ENCODE results near the gene LRRC47.

DNA sequence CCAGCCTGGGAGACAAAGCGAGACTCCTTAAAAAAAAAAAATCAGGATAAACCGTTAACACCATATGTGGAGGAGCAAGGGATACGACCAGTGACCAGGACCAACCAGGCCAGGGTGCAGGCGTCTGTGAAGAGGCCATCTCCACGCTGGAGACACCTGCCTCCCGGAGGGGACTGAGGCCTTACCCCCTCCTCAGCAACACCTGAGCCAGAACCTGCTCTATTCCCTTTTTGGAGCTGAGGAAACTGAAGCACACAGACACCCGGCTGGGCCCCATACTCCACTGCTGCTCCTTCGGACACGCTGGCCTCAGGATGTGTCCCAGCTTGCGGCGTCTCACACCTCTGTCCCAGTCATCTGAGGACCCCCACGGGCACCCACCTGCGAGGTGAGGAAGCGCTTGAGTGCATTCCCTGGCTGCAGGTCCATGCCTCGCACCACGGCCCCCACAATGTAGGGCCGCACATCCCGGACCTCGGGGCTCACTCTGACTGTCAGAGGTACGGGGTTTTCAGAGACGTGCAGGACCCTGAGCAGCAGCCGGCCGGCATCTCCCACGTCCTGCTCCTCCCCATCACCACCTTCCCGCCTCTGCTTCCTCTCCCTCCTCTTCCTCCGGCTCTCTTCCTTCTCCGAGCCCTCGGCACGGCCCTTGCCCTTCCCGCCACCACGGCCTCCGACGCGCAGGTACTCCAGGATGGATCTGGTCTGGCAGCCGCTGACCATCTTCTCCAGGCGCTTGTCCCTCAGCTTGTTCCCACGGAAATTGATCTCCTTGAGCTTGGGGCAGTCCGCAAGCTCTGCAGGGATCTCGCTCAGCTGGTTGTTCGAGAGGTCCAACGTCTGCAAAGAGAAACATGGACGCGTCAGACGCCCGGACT lies 9.6 kb downstream of the LRRC47 start:
- TF ChIP-seq POLR2A (IDR thresholded peaks at IDR 0.05) = no peak
- TF ChIP-seq CTCF (IDR thresholded peaks at IDR 0.05) = no peak
